HG03196 (cell line): ENCODE results near the gene MYRIP.

Experiments used
- ATAC-seq: cut with Tn5 transposase; IDR thresholded peaks from one replicate; pipeline ENCODE4 v1.9.1; 2021; ENCODE audit not compliant: unreplicated experiment

Gene MYRIP

DNA sequence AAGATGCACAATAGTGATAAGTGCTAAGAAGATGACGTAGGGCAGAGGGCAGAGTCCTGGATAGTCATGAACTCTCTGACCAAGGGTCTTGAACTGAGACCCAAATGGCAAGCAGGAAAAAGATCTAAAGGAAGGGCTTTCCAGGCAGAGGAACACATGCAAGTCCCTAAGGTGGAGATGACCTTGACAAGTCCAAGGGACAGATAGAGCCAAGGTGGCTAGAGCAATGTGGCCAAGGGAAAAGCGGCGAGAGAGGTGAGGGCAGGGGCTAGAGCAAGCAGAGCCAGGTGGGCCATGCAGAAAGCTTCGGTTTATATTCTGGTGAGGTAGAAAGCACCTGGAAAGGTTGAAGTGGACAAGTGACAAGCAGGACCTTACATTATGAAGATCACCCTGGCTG lies 414.4 kb downstream of the MYRIP start:
- ATAC-seq: no peak

DNA sequence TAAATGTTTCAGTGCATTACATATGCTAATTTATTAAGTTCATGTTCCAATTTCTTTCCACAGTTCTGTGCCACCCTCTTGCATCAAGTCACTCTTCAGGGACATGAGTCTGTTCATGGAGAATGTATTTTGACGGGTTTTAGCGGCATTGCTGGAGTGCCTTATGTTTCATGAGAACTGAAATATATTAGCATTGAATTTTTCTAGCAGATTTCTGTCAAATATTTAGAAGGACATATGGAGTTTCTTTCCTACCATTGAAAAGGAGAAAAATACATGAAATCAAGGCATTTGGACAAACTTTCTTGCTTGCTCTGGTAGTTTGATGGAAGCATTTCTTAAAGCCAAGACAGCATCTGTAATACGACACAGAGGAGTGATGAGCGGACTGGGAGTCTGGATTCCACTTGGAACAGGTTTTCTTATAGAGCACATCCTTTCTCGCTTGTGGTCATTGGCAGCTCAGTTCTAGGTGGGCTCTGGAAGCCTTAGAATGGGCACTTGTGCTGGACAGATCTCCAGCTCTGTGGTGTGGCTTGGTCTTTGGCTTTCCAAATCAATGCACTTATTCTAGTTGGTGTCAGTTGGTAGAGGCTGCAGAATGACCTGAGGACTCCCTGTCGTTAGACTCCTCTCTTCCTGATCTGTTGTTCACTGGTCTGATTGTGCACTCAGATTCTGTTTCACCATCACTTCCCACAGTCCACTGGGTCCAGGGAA lies 415.5 kb downstream of the MYRIP start:
- ATAC-seq: no peak

DNA sequence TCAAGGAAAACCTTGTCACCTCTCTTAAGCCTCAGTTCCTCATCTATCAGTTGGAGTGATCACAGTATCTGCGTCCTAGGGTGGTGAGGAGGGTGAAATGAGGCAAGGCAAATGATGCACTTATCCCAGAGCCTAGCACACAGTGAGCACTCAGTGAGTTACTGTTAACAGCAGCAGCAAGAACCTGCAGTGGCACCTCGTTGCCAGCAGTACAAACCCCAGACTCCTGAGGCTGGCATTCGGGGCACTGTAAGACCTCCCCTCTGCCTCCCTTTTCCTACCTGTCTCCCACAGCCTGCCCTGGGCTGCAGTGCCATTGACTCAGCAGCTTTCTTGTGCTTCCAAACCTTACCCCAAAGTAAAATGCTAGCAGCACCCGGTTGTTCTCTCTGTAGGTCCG lies 417.2 kb downstream of the MYRIP start:
- no peak for ATAC-seq

DNA sequence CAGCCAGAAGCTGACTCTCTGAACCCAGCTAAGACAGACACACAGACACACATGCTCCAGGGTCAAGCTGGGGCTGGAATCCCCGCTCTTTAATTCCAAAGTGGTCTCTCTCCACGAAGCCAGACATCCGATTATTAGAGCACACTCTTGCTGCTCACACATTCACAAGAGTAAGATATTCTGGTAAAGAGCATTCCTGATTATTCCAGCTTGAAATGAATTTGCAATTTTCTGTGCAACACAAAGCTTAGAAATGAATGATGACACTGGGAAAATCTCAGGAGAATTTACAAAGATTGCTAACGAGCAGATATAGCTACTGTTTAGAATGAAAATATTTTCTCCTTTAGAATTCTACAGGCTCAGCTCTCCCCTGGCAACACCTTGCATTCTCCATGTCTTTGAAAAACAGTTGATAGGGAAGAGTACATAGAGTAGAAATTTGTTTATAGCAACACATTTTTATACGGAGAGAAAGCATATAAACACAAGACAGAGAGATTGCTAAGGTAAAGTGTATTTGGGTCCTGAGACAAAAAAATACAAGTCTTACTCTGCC lies 419.5 kb downstream of the MYRIP start:
- no peak for ATAC-seq

DNA sequence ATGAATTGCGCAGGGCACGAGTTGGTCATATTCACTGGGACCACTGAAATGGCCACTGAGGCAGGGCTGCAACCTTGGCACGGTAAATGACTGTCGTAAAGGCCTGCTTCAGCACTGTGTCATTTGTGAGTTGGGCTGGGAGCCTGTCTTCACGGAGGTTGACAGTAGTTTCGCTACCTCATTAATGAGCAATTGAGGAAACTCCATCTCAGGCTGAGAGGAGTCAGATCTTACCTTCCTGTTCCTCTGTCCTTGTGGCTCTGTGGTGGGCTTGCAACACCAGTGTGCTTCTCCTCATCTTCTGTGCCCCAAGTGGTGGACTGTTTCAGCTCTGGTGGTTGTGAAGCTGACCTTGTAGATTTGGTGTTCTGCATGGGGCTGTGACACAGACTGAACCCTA lies 420.0 kb downstream of the MYRIP start:
- no peak for ATAC-seq

DNA sequence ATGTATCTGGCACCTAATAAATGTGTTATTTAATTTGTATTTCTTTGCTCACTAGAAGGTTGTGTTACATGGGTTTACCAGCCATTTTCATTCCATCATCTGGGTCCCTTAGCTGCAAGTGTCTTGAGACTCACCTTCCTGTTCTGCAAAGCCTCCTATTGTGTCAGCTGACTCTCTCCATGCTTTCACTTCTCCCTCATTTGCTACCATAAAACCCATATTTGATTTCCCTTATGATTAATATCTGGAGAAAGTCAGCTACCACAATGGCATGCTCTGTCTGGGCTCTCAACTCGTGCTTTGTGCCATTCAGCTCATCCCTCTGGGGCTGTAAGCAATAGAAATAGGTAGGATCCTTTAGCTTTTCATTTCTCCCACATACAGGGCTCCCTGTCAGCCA lies 420.6 kb downstream of the MYRIP start:
- no peak for ATAC-seq

DNA sequence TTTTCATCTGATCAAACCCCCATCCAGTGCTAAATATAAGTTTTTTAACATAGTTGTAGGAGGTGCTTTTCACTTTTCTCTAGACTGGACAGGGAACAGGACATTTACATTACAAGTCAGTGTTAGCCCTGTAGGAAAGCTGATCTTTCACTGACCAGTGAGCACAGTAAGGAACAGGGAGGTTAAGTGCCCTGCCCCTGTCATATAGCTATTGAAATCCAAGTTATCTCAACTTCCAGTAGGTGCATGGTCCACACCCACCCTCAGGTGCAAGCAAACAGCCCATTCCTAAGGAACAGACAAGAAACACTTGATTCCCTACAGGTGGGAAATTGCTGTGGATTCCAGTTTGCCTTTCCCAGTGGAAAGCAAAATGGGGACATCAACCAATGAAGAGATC lies 421.0 kb downstream of the MYRIP start:
- no peak for ATAC-seq

DNA sequence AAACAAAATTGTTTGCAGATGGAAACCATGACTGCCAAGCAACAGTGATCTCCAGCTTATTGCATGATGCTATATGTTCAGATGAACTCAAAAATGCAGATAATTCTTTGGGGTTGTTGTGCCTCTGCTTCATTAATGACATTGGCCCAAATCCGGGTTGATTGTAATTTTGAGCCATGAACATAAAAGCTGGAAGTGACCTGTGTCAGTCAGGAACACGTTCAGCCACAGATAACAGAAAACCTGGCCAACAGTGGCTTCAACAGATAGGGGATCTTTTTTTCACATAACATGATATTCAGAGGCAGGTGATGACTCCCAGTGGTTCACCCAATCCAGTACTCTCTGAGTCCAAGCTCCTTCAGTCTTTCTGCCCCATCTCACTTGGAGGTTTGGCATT lies 423.2 kb downstream of the MYRIP start:
- no peak for ATAC-seq

DNA sequence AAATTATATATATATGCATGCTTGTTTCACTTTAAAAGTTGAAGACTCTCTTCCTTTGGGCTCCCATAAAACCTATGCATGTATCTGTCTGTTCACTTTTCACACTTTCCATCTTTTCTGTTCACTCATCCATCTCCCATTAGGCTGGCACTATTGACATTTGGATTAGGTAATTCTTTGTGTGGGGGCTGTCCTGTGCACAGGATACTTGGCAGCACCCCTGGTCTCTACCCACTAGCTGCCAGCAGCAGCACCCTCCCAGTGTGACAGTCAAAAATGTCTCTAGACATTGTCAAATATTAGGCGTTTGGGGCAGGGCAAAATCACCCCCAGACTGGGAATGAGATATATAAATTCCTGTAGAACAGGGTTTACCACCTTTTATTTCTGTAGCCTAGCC lies 427.8 kb downstream of the MYRIP start:
- no peak for ATAC-seq

DNA sequence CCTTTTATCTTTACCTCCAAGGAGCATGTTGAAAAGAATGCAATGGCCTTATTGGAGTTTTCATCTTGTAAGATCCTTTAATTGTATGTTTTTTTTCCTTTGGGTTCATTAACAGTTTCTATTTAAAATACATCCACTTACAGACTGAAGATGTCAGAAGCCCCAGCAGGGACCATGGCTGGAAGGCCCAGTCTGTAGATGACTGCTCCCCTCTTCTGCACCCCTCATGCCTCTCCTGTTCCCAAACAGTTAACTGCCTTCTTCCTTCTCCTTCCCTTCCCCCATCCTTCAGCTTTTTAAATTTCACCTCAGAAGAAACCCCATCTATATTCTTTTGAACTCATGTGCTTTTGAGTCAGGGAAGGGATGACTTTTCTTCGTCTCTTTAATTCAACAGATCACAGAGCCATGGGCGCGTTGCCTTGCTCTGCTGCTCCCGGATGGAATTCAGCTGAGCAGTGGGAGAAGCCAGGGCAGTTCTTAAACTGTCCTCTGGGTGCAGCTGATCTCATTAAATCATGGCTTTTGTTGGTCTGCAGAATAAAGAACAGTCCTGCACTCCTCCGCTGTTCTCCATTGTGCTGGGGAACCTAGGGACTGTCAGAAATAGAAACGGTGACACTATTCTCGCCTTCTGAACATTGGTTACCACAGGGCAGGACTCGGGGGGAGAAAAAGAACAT lies 428.6 kb downstream of the MYRIP start:
- ATAC-seq: no peak

DNA sequence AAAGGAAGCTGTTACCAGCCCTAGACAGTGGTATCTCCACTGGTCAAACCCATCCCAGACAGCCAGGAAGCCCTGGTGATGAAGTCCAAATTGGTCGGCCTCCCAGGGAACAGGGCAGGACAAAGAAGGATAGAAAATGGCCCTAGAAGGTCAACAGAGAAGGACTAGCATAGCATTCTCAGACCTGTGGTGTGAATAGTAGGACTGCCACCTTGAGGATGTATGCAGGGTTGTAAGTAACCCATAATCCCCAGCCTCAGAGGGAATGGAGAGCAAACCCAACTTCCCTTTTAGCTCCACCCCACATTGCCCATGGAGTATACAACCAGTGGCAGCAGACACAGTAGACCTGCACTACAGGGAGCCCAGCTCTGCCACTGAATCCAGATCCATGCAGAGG lies 431.5 kb downstream of the MYRIP start:
- no peak for ATAC-seq

DNA sequence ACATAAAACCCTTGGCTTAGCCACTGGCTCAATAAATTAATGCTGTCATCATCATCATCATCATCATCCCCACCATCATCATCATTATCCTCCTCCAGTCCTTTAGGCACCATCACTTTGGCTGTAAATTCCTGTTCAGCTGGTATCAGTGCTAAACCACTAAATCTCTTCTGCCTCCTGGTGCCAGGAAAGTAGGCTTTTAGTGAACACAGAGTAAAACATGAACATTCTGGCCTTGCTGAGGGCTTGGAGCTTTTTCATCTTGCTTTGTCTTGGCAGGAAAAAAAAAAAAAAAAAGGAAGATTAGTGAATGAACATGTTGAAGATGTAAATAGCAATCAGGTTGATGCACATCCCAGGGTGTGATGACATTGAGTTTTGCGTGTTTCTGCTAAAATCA lies 432.8 kb downstream of the MYRIP start:
- no peak for ATAC-seq

DNA sequence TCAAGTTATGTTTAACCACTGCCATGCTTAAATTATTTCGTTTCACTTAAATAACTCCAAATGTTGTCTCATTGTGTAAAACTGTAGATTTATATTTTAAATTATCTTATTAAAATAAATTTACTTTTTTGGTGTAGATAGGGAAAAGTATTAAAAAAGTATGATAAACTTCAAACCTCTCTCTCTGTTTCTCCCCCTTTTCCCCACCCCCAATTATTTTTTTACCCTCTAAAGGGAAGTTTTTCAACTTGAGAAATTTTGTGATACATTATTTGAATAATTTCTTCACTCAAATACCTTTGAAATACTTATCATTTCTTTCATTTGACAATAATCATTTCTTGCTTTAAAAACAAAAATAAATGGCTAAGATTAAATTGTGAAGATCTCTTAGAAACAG lies 433.2 kb downstream of the MYRIP start:
- no peak for ATAC-seq

DNA sequence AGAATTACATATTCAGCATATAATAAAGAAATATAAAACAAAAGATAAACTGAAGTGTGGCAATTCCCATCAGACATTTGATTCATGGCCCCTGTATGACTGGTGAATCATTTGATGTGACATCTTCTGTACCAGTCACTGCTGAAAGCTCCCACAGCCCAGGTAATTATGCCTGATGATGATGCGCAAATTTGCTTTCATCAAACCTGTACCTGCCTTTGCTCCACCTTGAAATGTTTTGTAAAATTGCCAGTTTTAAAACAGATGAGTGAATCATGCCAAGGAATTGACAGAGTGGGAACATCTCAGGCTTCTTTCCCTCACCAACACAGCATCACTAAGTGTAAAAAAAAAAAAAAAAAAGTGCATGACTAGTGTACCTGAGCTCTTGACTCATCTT lies 433.6 kb downstream of the MYRIP start:
- no peak for ATAC-seq

DNA sequence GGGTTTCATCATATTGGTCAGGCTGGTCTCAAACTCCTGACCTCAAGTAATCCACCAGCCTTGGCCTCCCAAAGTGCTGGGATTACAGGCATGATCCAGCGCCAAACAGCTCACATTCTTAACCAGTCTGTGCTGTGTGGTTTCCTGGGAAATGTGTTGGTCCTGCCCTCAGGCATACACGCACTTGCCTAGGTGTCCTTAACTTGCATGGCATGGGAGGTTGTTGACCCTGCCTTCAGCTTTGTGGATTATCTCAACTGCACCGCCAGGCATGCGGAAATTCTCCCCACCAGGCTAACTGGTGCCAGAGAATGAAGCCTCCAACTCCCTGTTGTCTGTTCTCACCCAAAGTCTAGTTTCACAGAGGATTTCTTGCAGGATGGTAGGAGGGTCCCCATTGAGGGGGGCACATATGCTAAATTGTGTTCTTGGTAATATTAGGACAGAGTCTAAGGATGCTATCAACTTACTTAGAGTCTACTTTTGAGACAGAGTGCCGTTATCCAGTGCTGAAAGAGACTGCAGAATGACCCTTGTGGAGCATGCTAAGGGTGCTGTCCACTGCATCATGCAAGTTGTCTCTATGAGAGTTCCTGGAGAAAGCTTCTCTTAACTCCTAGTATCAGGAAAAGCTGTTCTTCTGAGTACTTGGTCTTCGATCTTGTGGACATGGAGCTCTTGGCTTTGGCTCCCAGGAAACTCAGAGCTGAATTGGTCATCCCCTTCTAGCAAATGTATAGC lies 438.5 kb downstream of the MYRIP start:
- ATAC-seq: no peak

DNA sequence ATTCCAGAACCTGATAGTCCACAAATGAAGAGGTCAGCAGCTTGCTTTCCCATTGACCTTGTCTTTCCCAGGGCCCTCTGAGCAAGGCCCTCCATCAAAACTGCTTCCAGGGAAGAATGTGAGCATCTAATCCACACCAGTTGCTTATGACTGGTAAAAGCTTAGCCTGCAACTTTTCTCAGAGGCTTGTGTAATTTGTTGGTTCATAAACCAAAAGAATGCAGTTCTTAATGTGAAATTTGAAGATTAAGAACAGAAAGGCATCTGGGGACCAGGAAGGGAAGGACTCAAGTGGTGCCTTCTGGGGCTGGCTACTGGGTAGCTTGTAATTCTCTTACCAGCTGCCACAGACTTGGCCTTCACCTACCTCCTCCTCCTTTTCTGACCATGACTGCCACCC lies 439.2 kb downstream of the MYRIP start:
- ATAC-seq: no peak

DNA sequence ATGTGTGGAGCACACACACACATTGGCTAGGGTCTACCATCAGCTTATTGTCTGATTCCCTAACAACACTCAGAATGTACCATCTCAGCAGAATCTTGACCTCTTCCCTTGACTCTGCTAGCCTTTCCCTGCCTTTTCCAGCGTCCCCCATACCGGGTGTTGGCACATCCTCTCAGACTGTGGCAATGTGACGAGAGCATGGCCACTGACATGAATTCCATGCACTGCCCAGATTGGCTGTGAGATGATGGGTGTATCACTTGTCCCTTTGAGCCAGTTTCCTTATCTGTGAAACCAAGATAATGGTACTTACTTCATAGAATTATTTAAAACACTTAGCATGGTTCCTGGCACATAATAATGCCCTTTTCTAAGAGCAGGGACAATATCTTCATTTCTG lies 439.8 kb downstream of the MYRIP start:
- ATAC-seq: no peak

DNA sequence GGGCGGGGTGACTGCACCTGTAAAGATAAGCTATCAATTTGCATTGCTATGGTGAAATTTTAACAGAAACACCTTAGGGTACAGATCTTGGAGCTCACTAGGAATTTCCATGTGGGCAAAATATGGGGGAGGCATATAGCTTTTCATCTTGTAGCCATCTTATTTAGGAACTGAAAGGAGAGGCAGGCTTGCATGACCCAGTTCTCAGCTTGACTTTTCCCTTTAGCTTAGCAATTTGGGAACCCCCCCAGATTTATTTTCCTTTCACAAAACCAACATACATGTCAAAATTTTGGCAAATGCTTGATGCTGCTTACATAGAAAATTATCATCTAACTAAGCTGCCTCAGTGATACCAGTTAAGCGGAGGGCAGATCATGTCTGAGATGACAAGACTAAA lies 445.1 kb downstream of the MYRIP start:
- ATAC-seq: no peak

DNA sequence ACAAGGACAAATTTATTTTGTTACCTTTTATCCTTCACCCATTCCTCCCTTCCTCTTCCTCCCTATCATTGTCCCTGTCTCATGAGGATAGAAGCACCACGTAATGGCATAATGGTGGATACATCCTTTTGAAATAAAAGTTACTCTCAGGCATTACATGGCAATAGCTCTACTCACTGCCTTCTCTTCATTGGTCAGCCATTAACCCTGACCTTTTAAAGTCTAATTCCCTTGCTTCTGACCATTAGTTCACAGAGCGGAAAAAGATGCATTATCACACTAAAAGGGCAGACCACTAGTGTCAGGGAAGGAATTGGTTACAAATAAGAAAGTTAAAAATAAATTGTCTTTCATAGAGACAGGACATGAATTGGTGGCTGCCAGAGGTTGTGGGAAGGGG lies 445.5 kb downstream of the MYRIP start:
- ATAC-seq: no peak

DNA sequence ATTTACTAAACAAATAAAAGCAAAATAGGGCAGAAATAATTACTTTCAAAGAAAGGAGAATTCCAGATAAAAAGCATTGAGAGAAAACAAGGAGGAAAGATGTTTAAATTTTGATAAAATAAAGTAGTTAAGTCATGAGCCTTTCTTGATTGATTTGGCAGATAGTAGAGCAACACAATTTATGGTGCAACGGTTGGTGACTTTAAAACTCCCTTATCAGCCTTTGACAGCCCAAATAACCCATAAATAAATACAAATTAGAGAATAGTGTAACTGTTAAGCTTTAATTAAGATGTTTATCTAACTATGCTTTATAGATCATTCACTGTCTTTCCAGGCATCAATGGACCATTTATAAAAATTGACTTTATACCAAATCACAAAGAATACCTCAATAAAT lies 446.1 kb downstream of the MYRIP start:
- no peak for ATAC-seq

DNA sequence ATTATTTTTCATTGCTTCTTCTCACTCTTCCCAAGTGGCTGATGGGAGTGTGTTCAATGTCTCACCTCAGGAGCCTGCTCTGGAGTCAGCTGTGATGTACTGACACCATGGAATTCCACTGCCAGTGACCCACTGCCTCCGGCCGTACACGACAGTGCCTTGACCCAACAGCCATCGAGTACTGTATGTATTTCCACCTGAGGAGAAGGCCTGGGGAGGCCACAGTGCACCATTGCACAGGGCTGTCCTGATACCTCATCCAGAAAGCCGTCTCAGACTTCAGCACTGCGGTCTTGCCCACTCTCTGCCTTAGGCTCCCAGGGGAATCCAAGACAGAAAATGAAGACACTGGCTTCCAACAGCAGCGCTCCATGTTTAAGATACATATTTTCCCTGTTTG lies 448.7 kb downstream of the MYRIP start:
- ATAC-seq: no peak

DNA sequence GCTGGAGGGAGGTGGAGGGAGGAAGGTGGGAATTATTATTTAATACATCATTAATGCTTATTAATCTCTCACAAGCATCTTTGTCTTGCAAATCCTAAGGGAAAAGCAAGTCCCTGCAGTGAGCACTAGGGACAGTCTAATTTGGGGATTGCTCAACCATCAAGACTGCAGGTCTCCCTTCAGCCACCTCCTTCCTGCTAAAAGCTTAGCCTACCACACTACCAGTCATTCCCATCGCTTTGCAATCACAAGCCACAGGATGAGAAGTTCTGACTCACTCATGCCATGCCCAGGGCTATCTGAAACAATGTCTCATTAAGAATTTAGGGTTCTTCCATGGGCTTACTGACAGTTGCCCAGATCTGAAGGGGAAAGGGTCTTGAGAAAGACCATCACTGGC lies 449.1 kb downstream of the MYRIP start:
- no peak for ATAC-seq
